Suppressor macrophage (primary cell): Measurements from ENCODE around the gene PGBD2.
"Not testable (repeated sequence)": the region's sequence is repeated elsewhere in the genome, so short reads cannot be mapped to it uniquely, and the experiment has no call there.

Experiments
- DNase-seq, 4 experiments: peaks; one replicate each; pipeline ENCODE4 v3.0.0-alpha.2; 2020 to 2022
- total RNA-seq, 17 experiments: gene quantifications; one replicate each; lab custom pipeline; 2026; ENCODE audit warnings: mixed read lengths in 6 of 17, inconsistent platforms in 3 of 17; lab: John Stamatoyannopoulos, UW

PGBD2 gene, protein sequence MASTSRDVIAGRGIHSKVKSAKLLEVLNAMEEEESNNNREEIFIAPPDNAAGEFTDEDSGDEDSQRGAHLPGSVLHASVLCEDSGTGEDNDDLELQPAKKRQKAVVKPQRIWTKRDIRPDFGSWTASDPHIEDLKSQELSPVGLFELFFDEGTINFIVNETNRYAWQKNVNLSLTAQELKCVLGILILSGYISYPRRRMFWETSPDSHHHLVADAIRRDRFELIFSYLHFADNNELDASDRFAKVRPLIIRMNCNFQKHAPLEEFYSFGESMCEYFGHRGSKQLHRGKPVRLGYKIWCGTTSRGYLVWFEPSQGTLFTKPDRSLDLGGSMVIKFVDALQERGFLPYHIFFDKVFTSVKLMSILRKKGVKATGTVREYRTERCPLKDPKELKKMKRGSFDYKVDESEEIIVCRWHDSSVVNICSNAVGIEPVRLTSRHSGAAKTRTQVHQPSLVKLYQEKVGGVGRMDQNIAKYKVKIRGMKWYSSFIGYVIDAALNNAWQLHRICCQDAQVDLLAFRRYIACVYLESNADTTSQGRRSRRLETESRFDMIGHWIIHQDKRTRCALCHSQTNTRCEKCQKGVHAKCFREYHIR
- 0.95 to 10.1 (median 5.2) reads per million in 17 experiments for total RNA-seq

DNA sequence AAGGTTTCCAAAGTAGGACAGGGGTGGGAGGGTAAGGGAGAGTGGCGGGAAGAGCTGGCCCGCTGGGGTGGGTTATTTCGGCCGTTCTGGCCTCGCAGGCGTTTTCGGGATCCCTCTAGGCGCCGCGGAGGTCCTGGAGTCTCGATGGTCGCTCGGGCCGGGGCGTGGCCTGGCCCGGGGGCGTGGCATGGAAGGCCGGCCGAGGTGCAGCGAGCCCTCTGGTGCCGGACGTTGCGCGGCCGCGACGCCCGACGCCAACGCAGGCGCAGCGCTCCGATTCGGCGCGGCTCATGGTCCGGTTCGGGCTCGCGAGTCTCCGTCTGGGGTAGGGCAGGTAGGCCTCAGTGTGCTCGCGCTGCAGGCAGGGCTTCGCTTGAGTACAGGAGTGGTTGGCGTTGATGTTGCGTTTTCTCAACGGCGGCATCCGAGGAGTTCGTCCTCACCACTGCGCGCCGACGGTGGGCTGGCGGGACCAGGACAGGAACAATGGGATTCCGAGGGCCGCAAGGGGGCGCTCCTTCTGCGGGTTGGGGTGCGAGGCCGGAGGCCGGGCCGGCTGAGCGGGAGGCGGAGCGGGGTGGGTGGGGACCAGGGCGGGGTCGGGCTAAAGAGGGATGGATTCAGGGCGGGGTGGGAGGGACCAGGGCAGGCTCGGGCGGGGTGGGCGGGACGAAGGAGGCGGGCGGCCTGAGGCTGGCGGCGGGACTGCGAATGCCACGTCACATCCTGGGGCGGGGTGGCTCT, at the start of gene PGBD2:
Gene PGBD2 (plus strand): TSS at position 227 of the 744 bp plus-strand sequence. CDS start 7,628 bp downstream, outside the sequence.
- DNase-seq = peak; percentile 96 to 98 (median 98)

DNA sequence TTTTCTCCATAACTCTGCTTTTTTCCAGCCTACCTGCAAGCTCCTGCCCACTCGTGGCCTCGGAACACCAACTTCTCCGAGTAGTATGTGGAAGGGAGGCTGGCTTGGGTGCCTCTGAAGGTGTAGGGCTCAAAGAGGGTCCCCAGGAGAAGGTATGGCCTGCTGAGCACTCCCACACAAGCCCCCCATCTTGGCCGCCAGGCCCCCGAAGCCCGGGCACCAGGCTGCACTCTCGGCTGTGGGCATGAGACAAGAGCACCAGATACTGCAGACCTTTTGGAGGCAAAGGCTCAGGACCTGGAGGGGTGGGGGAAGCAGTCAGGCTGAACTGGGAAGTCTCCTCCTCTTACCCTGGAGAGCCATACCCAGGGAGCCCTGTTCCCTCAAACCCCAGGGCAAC, 48.8 kb upstream of the PGBD2 start:
- no peak for DNase-seq

DNA sequence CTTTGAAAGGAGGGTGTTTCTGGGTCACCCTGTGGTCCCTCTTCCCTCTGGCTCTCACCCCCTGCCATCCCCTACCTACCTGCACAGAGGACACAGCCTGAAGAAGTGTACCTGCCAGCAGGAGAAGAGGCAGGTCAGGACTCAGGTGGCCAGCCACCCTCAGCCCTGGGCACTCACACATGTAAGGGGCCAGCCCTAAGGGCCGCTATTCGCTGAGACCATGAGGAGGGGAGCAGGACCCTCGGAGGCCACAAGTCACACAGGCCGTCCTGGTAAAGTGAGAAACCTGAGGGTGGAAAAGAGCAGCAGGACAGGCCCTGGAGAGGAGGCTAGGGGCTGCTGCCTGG, 48.3 kb upstream of the PGBD2 start:
- no peak for DNase-seq

DNA sequence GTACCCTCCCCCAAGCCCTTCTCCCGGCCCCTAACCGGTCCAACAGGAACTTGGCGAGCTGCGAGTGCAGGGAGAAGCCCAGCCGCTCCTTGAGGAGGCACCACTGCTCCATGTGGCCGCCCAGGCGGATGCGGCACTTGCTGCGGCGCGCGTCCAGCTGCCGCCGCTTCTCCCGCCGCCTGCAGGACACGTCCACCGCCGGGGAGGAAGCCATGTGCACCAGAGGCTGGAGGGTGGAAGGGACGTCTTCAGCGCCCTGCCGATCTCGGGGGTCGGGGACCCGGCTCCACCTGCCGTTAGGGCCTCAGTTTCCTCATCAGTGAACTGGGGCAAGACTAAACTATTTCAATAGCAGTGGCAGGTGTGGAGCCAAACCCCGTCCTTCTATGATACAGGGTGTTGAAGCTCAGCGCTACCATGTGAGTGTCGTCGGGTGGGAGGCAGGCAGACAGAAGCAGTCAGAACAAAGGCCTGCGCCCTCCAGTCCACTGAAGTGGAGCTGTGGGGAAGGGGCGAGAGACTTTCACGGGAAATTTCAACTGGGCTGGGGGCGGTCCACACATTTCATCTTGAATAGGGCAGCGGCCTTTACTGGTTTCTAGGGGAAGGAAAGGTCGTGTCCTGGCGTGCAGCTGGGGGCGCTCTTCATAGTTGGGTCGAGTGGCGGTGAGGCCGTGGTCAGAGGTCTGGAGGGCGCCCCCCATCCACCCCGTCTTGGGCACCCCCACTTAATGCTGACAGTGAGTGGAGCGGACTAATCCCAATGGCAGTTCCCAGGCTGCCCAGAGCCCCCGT, 47.7 kb upstream of the PGBD2 start:
- peak; percentile 76 to 88 (median 78) for DNase-seq

DNA sequence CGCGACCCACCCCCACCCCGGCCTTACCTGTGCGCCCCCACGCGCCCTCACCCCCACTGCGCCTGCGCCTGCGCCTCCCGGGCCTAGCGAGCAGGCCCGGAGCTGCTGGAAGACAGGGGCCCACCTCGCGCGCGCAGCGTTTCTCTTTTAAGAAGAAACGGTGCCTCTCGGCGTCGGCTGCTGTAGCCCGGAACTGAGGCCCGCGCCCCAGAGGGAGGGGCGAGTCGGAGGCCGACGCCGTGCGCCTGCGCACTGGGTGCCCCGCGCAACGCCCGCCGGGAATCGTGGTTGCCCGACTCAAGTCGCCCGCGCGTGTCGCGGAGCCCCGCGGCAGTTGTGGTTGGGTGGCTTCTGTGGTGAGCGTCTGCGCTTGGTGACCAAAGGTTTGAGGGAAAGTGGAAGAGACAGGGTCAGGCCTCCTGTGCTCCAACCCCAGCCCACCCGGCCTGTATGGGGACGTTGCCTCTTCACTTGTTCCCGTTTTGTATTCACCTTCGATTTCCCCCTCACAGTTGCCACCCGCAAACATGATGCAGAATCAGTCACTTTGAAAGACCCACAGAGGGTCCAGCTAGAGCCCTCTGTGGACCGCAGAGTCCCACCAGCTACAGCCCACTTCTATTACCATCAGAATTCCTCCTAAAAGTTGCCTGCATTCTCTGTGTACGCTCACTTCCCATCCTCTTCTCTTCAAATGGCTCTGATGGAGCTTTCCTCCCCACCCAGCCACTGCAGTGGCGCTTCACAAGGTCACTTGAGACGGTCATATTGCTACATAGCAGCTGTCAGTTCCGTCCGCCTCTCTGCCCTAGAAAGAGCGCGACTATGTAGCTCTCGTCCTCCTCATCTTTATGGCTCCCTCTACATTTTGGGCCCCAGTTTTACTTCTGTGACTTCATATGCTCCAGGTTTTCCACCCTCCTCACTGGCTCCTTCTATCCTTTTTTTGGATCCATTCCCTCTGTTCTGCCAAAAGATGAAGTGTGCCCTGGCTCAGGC, 46.8 kb upstream of the PGBD2 start, which contains the start of gene ZNF692:
Gene ZNF692 (minus strand): TSS at position 195 of the 999 bp plus-strand sequence. CDS start 776 bp downstream, outside the sequence.
- peak; percentile 98 to 99 (median 99) for DNase-seq

DNA sequence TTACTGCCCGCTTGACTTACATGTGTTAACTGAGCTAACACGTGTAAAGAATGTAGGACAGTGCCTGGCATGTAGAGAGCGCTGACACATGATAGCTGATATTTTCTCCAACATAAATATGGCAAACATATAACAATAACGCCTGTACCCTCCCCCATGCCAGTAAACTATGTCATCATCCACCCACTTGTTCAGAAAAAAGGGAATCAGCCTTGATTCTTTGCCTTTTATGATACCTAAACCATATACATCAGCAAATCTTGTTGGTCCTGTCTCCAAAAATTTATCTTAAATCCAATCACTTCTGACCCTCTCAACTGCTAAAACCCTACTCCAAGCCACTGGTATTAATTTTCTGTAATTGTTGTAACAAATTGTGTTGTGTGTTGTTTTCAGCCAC, 46.0 kb upstream of the PGBD2 start:
- DNase-seq = peak in 3 of 4 experiments; percentile 19 to 41 (median 40)

DNA sequence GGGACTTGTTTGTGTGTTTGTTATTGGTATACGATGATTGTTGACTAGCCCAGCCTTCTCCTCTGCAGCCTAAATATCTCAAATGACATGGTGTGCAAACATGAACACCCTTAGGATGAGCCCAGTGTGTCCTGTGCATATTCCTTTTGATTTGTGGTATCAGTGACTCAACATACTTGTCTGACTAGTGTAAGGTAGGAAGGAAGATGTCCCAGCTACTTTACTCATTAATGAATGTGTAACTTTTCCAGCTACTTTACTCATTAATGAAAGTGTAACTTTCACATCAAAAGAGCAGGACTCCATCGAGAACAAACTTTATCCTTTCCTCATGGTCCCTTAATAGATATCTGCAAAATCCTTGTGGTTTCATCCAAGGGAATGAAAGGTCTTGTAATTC, 44.4 kb upstream of the PGBD2 start:
- DNase-seq = no peak

DNA sequence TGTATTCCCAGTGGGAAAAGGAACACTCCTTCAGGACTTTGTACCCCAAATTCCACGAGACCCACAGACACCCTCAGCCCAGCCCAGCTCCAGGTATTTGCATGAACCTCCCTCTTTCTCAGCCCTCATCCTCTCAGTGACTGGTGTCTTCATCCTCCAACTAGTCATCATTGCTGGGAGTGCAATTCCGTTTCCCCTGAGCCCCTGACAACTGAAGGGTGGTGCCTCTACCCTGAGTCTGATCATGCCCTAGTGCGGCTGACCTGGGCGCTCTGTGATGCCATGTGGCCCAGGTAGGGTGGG, 43.4 kb upstream of the PGBD2 start:
- DNase-seq = no peak

DNA sequence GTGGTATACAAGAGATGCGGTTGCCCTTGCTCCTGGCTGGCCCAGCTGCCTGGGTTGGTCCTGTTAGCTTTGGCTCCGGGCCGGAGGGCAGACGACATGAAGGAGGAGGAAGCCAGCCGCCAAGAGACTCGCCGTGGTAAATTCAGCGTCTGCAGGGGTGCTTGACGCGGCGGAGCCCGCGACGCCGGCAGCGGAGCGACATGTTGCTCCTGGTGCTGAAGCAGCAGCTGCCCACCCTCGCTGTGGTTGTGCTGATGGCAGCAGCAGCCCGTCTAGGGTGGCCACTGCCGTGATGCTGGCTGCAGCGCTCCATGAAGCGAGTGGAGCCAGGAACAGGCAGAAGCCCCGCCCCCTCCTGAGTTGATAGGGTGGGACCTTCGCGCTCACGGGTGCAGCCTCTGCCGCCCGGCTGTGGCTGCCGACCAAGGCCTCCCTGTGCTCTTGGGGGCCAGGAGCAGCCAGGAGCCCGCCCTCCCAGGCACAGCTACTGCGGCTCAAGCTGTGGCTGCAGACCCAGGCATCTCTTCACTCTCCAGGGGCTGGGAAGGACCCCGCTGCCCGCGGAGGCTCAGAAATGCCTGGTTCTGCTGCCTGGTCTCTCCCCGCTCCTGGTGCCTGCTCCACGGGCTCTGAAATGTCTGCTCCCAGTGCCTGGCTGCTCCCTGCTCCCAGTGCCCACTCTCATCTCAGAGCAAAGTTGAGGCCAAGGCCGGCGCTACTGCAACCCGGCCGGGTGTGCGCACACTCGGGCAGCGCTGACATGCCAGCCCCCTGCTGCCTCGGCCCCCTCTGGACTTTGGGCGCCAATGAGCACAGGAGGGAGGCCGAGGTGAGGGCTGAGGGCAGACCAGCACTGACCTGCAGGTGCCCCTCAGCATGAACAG, 42.8 kb upstream of the PGBD2 start:
- peak; percentile 64 to 86 (median 78) for DNase-seq

DNA sequence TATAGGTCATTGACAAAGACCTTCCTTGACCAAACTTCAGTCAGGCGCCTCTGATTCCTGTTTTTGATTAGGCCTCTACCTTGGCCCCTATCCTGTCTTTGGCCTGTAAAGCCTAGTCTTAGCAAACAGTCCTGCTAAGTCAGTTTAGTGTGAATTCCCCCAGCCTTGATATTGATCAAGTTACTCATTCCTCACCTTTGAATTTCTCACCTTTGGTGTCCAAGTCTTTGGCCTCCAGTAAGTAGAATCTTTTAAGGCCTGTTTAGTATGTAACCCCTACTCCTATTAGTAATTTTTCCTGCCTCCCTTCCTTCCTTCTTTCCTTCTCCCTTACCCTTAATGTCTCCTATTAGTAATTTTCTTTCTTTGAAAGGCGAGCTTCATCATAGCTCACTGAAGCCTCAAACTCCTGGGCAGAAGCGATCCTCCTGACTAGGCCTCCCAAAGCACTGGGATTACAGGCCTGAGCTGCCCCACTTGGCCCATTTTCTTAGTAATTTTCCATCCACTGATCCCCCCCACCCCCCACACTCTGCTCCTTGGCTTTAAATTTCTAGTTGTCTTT, 34.1 kb upstream of the PGBD2 start:
- no peak for DNase-seq

DNA sequence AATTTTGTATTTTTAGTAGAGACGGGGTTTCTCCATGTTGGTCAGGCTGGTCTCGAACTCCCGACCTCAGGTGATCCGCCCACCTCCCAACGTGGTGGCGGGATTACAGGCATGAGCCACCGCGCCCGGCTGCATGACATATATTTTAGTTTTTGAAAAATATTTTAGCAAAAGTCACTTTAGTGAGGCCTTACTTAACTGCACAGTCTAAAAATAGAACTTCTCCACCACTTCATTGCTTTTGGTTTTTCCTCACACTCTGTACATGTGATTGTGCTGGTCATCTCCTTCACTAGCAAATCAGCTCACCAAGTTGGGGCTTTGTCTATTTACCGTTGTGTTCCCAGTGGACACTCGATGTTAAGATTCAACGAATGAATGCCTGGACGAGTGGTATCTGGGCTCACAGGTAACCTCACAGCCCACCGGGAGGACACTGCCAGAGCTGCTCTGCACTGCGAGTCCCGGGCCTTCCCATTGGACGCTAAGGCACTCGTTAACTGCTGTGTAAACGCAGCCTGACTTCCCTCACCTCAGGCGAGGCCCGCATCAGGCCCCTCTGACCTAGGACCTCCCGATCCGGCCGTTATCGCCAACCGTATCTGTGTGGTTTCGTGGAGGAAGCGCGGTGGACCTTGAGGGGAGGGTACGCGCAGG, 33.2 kb upstream of the PGBD2 start:
- DNase-seq = peak; percentile 54 to 67 (median 59)

DNA sequence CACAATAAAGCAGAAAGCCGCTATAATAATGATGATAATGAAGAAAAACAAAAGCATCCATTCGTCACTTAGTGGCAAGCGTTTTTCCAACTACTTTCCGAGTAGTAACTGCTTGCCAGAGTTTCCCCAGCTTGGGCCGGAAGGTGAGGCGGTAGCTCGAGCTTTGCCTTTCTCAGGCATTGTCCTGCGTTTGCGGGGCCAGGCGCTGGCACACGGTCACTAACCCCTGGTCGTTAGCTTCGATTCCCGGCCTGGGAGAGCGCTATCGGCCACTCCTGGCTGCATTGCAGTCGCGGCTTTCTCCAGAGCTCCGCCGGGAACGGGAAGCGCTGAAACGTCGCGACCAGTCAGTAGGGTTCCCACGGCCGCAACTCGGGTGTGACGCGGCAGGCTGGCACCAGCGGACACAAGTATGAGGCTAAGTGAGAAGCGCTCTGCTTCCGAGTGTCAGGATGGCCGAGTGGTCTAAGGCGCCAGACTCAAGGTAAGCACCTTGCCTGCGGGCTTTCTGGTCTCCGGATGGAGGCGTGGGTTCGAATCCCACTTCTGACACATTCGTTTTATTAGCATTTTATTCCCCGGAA, 32.5 kb upstream of the PGBD2 start:
- DNase-seq = peak; percentile 95 to 99 (median 96)

DNA sequence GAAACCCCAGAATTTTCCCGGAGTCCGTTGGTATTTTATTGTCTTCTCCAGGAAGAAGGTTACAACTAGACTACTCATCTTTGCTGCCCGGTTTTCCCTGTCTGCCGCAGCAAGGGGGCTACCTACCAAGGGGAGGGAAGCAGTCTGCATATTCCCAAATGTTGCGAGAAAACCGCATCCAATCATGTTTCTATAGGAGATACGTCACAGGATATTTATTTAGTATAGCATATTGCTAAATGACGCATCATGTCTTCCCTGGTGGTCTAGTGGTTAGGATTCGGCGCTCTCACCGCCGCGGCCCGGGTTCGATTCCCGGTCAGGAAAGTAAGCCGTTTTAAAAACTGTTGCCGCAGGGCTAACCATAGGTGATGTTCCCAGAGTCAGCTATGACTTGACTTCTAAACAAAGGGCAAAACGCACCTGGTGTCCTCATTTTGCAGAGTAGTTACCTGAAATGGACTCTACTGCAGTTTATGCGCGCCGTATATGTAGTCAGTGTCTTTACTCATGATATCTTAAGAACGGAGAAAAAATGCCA, 32.0 kb upstream of the PGBD2 start:
- DNase-seq = peak; percentile 79 to 91 (median 88)

DNA sequence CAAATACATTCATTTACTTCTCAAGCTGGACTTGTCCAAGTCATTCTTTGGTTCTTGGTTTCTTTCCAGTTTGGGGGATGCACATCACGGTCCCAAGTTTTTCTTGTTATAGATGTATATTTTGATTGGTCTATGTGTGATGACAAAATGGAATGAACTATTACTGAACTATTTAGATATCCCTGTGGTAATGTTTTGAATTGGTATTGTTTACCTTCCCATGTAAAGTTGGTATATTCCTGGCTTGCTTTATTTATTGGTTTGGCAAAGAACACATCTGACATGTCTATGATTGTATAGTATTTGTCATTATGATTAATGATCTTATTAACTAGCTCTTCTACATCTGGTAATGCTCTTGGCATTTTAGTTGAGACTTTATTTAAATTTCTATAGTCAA, 24.8 kb upstream of the PGBD2 start:
- no peak for DNase-seq

DNA sequence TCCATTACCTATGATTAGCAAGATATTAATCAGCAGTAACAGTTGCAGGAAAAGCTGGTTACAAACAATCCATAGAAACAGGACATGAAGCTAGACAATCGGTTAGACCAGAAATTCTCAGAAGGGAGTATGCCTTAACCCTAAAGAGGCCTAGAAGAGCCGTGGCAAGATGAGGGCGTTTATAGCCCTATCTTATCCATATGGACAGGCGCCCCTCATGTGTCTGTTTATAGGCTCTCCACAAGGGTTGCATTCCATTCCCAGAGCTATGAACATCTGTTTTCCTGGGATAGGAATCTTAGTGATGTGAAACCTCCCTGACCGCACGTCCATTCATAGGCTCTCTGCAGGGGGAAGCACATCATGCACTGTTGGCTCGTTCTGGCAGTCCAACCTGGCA, 23.6 kb upstream of the PGBD2 start:
- DNase-seq = not testable (repeated sequence)

DNA sequence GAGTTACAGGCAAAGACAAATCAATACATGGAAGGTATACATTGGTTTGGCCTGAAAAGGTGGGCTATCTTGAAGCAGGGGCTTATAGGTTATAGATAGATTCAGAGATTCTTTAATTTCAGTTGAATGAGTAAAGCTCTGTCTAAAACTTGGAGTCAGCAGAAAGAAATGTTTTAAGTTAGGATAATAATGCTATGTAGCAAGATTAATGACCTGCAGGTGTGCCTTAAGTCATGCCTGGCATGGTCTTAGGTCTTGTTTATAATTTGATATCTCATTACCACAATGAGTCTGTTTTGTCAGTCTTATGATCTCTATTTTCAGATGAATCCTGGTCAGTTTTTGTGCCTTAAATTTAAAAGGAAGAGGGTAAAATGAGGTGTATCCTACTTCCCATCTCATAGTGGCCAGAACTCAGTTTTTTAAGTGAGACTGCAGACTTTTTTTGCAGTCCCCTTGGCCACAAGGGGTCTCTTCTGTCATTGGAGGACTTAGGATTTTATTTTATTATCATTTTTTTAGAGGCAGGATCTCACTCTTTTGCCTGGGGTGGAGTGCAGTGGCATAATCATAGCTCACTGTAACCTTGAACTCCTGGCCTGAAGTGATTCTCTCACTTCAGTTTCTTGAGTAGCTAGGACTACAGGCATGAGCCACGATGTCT, 21.3 kb upstream of the PGBD2 start:
- no peak for DNase-seq

DNA sequence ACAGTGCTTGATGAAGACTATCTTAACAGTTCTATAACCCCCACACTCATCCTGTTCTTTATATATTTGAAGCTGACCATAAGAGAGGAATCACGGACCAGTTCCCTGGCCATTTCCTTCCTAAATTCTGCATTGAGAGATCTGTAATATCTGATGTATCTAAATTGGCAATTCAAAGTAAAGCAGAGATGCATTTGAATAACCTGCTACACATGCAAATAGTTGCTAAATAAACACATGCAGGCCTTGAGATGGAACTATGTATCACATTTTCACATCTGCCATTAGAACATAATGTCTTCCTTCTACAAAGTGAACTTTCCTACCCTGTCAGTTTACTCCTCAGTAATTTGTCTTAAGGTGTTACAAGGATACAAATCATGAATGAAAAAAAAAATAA, 20.4 kb upstream of the PGBD2 start:
- no peak for DNase-seq
